ENCODE results near the gene ST3GAL3. TPM values are rescaled to one million over a fixed set of nuclear protein-coding genes. Genes with fewer than 3 reads are reported as not detected.

Gene ST3GAL3
- polyA plus RNA-seq, 5 donors: 31.2 to 37.8 (median 36.2) TPM

DNA sequence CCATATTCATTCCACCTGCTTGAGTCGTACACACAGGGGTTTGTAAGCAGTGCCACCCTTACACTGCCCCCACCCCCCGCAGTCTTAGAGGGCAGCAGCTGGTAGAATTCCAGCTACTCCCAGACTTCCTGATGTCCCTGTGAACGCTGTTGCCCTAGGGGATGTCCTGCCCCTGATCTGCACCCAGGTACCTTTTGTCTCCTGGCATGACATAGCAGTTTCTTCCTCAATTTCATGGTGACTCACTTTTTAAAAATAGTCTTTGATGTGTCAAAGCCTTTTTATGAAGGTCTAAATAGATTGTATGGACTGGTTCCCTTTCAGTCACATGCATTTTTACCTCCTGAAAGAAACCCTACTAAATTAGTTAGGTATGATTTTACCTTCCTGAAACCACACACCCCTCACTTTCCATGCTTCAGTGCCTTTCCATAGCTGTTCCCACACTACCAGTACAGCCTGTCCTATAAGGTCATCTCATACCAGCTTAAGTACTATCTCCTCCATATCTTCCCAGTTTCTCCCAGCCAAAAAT lies 76.4 kb downstream of the ST3GAL3 start:
- no peak for DNase-seq

DNA sequence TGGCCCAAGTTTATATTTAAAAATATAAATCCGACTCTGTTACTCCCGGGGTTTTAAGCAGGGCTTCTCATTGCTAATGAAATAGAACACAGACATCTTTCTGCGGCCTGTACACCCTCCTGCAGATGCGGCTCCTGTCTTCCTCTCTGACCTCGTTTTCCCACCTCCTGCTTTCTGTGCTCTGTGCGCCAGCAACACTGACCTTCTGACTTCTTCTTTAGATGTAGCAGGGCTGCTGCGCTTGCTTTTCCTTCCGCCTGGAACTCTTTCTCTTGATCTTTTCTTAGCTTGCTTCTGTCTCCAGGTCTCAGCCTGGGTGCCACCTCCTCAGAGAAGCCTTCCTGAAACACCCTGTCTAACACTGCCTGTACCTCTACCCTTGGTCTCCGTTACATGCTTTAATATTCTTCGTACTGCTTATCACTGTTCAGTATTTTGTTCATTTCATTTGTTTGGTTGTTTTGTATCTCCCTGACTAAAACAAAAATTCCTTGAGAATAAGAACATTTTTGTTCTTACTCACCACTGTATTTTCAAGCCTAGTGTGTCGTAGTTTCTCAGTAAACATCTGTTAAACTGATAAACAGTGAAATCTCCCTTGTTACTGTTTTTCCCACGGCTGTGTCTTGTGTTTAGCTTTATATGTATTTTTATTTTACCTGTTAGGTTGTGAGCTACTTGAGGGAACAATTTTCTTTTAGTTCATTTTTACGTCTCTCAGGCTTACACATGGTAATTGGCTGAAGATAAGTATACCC lies 79.0 kb downstream of the ST3GAL3 start:
- no peak for DNase-seq

DNA sequence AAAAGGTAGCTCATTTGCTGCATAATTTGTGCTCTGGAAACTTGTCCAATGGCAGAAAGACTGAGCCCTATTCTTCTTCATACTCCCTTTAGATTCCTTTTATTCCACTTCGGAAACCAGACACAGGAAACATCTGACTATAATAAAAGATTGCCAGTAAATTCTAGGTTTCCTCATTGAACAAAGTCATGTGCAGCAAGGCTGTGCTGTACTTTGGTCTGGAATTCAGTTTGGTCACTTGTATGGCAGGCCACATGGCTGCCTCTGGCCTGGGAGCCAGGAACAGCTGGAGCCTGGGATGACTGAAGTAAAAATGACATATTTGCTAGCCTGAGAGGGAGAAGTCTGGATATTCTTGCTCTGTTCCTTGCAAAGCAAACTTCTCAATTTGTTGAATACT lies 79.6 kb downstream of the ST3GAL3 start:
- no peak for DNase-seq

DNA sequence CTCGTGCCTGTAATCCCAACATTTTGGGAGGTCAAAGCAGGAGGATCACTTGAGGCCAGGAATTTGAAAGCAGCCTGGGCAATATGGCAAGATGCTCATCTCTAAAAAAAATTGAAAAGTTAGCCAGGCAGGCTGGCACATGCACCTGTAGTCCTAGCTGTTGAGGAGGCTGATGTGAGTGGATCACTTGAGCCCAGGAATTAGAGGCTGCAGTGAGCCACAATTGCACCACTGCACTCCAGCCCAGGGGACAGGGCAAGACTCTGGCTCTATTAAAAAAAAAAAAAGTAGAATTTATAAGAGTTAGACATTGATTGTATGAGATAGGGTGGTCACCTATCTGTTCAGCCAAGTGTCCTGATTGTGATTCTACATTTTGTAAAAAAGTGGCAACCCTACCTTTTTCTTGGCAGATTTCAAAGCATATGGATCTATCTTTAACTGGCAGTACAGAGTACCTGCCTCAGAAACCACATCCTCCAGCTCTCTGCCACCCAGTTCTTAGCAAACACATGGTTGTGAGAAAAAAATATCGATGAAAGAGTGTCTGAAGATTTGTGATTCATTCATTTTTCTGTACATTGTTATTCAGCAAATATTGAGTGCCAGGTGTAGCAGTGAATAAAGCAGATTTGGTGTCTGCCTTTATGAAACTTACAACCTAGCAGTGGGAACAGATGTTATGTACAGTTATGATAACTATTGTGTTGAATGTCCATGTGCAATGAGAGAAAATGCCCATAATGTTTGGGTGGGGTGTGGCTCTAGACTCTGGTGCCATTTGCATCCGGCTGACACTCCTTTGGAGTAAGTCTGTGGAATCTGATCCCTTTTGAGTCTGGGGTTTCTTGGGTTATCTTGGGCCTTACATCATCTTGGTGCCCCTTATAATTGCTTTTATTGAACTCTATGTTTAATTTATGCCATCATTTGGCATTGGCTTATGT lies 82.5 kb downstream of the ST3GAL3 start:
- no peak for DNase-seq

DNA sequence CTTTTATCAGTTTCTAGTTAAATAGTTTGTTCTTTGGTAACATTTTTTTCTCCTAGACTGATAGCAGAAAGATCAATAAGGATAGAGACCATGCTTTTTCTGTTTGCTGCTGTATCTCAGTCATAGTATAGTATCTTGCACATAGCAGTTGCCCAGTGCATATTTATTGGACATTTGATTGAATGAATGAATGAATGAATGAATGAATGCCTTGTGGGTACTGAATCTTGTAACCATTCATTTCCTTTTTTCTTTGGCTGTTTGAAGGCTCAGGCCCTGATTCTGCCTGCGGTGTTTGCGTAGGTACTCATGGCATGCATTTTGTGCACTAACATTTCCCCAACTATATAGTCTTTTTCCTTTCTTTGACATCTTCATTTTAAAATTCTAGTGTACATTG lies 83.9 kb downstream of the ST3GAL3 start:
- DNase-seq: no peak

DNA sequence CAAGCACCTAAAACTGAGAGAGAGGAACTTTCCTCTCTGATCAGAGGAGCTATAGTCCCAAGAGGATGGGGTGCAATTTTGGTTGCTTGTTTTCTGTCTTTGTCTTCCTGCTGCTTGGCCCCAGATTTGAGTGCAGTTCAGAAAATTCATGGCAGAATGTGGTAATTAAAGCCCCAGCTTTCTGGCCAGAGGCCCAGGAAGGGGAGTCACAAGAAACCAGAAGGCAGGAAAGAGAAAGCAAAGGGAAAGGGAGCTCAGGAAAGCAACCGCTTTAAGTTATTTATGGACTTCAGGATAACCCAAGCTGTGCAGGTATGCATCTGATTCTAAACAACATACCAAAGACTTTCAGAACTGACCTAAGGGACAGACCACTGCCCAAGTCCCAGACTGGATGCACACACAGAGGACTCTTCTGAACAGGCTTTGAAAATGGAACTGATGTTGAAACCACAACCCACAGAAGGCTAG lies 88.8 kb downstream of the ST3GAL3 start:
- DNase-seq: peak in 1 of 2 donors; percentile 40

DNA sequence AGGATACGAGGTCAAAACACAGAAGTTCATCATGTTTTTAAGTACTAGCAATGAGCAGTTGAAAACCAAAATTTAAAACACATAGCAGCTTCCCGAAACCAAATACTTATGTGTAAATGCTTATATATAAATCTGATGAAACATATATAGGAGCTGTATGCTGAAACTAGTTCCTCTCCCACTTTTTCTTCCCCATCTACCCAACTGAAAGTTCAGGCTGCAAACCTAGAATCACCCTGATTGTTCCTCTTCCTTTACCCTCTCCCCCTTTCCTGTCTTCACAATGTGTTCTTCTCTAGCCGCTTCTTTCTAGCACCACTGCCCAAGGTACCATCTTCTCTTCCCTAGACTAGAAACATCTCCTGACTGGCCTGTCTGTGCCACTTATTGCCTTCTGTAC lies 90.6 kb downstream of the ST3GAL3 start:
- no peak for DNase-seq

DNA sequence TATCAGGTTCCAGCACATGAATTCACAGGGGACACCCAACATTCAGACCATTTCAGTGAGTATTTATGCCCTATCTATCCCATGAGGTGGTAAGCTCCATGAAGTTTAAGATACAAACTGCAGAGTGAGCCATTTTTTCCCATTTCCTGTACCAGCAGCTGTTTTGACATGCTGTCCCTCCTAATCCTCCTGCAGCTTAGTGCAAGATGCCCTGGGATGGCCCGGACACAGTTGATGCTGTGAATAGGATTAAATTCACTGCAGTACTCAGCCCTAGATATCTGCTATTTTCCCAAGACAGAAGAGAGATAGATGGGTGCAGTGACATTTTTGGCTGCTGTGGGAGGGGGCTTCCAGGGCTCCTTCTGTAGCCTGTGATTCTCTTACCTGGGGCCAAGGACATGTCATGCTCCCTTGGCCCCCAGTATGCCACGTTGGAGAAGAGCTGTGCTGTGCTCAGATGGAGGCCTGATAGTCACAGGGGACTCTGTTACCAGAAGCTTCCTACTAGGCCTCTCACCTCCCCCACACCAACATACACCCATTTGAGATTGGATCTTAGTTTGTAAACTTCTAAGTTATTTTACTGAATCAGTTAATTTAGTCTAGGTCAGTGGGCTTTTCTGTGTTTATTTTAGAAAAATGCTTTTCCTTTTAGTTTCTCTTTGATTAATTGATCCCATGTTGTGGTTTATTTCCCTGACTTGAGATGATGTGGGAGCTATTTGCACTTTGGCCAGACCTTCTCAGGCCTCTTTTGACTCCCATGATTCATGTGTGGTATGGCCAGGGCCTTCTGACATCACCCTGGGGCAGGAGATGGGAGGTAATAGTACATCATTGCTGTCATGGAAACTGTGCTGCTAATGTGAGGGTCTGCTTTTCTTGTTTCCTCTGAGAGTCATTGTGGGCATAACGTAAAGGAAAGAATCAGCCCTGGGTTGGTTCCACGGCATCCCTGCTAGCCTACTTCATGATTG lies 92.6 kb downstream of the ST3GAL3 start:
- no peak for DNase-seq

DNA sequence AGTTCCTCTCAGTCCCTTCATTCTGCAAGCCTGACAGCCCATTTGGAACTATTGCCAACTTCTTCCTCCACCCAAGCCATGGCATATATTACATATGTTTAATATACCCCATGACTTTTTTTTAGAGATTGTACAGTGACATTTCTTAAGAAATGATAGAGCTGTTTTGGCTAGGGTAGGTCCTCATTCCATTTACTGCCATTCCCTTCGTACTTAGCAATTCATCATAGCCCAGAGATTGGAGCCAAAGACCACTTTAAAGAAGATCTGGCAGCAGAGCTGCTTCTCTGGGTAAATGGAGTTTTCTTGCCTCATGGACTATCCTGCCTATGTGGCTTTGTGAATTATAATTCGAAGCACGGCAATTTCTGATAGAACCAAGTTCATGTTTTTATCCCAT lies 93.4 kb downstream of the ST3GAL3 start:
- DNase-seq: no peak

DNA sequence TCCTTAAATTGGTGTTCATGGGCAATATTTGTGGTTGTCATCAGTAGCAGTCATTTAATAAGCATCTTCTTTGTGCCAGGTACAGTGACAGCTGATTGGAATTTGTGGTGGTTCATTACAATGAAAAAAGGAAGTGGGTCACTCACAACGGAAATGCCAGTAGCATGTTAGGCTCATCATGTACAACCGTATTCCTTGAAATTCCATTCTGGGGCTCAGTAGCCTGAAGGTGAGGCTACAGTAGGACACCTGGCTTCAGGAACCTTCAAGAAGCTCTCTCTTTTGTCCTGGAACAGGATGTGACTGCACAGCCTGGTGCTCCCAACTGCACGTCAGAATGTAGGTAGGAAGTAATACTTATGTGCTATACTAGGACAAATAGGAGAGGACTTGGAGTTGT lies 93.9 kb downstream of the ST3GAL3 start:
- DNase-seq: no peak

DNA sequence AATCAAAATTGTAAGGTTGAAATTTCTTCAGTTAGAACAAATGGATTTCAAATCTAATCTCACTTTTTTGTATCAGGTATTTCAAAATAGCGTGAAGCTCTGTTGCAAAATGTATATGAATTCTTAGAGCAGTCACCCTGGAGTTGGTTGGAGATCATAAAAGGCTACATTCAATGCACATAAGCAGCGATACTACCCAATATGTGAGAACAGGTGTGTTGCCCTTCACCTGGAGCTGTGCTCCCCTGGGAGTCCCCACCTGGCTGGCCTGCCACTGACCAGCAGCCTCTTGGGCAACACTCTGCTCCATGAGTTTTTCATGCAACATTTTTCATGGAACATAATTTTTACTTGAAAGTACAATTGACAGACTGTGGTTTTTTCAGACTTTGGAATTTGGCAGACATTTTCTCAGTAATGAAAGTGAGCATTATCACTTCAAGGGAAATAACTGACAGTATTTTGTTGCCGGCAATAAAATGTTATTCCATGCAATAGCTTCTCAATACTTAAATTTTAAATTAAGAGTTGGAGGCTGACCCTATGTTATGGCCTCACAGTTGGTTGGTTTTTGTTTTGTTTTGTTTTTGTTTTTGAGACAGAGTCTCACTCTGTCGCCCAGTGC lies 95.1 kb downstream of the ST3GAL3 start:
- no peak for DNase-seq

DNA sequence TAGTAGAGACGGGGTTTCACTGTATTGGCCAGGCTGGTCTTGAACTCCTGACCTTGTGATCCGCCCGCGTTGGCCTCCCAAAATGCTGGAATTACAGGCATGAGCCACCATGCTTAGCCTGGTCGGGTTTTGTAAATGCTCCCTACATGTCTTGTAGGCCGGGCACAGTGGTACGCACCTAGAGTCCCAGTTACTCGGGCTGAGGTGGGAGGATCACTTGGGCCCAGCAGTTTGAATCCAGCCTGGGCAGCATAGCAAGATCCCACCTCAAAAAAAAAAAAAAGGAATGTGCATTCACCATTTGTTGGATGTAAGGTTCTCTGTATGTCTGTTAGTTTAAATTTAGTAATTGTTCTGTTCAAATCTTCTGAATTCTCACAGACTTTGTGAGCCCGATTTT lies 95.8 kb downstream of the ST3GAL3 start:
- DNase-seq: no peak

DNA sequence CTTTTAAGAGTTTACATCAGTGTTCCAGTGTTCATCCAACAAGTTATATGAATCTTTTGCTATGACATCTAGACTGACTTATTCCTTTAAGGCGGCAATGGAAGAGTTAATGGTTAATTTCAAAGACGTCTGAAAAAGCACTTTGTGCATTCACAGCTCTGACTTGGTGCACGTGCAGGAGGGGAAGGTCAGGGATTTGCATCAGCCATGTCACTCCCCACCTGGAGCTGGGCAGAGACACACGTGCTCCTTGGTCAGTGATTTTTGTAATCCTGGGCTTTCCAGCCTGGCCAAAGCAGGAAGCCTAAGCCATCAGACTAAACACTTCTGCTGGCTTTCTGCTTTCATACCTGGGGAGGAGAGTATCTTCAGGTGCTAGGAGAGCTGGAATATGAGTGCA lies 96.3 kb downstream of the ST3GAL3 start:
- DNase-seq: no peak

DNA sequence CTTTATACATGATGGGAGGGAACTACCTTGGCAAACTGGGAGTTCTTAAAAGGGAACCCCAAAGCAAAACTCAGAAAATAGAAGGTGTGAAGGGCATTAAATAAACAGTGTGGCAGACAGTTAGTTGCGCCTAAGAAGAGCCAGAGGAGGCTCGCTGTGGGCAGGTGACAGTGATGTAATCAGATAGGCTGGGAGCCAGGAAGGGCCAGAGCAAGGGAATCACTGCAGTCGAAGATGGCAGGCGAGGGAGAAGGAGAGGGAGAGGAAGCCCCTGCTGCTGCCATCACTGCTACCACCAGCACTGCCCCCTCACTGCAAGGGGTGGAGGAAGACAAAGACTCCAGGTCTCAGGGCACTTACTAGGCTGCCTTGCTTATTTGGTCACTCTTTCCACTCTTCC lies 97.2 kb downstream of the ST3GAL3 start:
- no peak for DNase-seq

DNA sequence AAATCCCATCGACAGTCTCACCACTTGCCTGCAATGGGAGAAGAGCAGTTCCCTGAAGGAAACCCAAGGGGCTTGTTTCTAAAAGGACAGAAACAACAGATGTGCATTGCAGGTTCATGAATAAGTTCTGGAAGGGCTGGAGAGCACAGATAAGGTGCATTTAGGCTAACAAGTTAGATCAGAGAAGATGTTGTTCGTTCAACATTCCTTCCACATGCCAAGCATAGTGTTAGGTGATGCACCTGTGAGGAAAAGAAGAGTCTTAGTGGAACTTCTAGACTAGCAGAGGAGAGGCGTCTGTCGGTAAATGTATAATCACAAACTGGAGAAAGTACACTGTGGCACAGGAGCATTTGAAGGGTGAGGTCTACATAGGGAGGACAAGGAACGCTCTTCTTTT lies 98.0 kb downstream of the ST3GAL3 start:
- no peak for DNase-seq

DNA sequence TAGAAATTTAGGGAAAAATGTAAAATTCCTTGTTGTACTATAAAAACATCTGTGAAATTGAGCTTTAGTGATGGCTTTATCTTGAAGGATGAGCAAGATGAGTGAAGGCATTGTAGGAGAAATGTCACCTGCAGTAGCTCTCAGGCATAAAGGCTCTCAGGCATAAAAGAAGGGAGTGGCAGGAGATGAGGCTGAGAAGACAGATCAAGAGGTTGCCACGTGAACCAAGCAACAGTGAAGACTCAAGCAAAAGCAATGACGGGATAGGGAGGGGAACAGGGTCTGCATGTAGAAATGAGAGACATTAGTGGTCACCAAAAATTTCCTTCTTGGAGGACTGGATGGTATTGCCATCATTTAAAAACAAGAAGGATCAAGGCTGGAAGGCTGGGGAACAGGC lies 98.8 kb downstream of the ST3GAL3 start:
- DNase-seq: no peak

DNA sequence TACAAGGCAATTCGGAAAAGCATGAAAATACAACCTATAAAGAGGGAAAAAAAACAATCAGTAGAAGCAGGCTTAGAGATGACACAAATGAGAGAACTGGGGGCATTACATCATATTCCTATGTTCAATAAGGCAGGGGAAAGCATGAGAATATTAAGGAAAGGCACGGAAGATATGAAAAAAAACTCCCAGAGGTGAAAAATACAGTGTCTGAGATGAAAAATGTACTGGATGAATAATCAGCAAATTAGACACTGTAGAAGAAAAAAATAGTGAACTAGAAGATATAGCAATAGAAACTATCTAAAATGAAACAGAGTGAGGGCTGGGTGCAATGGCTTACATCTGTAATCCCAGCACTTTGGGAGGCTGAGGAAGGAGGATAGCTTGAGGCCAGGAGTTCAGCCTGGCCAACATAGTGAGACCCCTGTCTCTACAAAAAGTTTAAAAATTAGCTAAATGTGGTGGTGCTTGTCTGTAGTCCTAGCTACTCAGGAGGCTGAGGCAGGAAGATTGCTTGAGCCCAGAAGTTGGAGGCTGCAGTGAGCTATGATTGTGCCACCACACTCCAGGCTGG lies 101.8 kb downstream of the ST3GAL3 start:
- no peak for DNase-seq

DNA sequence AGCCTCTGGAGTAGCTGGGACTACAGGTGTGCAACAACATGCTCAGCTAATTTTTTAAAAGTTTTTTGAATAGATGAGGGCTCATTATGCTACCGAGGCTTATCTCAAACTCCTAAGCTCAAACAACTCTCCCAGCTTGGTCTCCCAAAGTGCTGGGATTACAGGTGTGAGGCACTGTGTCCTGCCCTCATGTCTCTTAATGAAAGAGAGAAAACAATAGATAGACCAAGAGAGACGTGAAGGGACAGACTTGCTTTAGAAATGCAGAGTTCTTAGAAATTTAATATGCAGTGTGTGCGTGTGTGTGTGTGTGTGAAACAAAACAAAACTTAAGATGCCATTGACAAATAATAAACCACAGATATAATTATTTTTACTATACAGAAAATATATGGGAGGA lies 105.2 kb downstream of the ST3GAL3 start:
- DNase-seq: no peak

DNA sequence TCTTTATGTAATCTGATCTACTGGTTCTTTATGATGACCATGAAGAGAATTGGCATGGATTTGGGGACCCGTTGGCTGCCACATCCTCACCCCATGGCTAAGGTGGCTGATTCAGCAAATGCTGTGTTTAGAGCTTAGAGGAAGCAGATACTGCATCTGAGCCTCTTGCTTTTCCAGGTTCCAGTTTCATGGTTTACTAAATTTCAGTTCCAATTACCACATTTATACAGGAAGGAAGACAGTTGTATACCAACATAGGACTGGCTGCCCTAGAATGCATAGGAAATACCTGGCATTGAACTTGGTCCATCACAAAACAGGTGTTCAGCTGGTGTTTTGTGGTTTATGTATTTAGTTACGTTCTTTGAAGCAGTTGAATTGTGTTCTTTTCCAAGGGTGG lies 107.1 kb downstream of the ST3GAL3 start:
- DNase-seq: no peak

DNA sequence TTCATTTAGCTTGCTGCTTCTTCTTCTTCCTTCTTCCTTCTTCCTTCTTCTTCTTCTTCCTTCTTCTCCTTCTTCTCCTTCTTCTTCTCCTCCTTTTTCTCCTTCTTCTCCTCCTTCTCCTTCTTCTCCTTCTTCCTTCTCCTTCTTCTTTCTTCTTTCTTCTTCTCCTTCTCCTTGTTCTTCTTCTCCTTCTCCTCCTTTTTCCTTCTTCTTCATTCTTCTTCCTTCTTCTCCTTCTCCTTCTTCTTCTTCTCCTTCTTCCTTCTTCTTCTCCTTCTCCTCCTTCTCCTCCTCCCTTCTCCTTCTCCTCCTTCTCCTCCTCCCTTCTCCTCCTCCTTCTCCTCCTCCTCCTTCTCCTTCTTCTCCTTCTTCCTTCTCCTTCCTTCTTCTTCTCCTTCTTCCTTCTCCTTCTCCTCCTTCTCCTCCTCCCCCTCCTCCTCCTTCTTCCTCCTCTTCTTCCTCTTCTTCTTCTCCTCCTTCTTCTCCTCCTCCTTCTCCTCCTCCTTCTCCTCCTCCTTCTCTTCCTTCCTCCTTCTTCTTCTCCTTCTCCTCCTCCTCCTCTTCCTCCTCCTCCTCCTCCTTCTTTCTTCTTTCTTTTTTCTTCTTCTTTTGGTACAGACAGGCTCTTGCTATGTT lies 110.1 kb downstream of the ST3GAL3 start:
- DNase-seq: no peak
